PC-3 (cell line): ENCODE results near the gene KIF1C. TPM values are rescaled to one million over a fixed set of nuclear protein-coding genes. Genes with fewer than 3 reads are reported as not detected.
A peak's percentile ranks its signal among the peaks of the same experiment; 100 is the strongest.

Experiments
- ATAC-seq: fragments of 200-7000 bp; cut with Tn5 transposase; 2 replicates; pipeline ENCODE4 v1.9.1; 2020; ENCODE audit warnings: mild to moderate bottlenecking, moderate library complexity
- BruUV-seq: library from RNA; stranded (reverse); fragments of 400-500 nt; replicated peaks from 2 replicates; lab custom pipeline; 2021; lab: Mats Ljungman, UMichigan
- CTCF ChIA-PET: fragments of 300-600 bp; sonication (Branson Sonifier 250); formaldehyde crosslinking; loops from one replicate; lab custom pipeline; 2022; ENCODE audit warnings: antibody characterized with exemption; lab: Charles Lee
- POLR2A ChIA-PET: fragments of 300-600 bp; sonication (Branson Sonifier 250); formaldehyde crosslinking; loops from one replicate; lab custom pipeline; 2022; ENCODE audit warnings: antibody characterized with exemption; ENCODE audit not compliant: unreplicated experiment; lab: Charles Lee
- DNase-seq: peaks from one replicate; pipeline ENCODE4 v3.0.0-alpha.2; 2015
- H2AFZ ChIP-seq: fragments of 300-600 bp; sonication (generic); 2 replicates; pipeline ENCODE4 v1.6.0; 2016; ENCODE audit warnings: antibody characterized with exemption, low read length
- H3F3A ChIP-seq: fragments of 300-600 bp; sonication (generic); one replicate; pipeline ENCODE4 v1.6.0; 2017; ENCODE audit warnings: antibody characterized with exemption, low read length, control low read depth, mild to moderate bottlenecking; ENCODE audit not compliant: unreplicated experiment
- H3K27ac ChIP-seq: fragments of 300-600 bp; sonication (generic); 2 replicates; pipeline ENCODE4 v1.5.1; 2016; ENCODE audit warnings: mild to moderate bottlenecking, low read length
- H3K27me3 ChIP-seq: fragments of 300-600 bp; sonication (generic); 2 replicates; pipeline ENCODE4 v1.6.1; 2016; ENCODE audit warnings: low read length, mixed read lengths
- H3K36me3 ChIP-seq: fragments of 300-600 bp; sonication (generic); 2 replicates; pipeline ENCODE4 v1.6.1; 2016; ENCODE audit warnings: low read depth, mixed run types, low read length, mixed read lengths
- H3K4me1 ChIP-seq: fragments of 300-600 bp; sonication (generic); 2 replicates; pipeline ENCODE4 v1.5.1; 2016; ENCODE audit warnings: low read length; ENCODE audit not compliant: insufficient read depth
- H3K4me2 ChIP-seq: fragments of 300-600 bp; sonication (generic); 2 replicates; pipeline ENCODE4 v1.6.0; 2016; ENCODE audit warnings: low read length
- H3K4me3 ChIP-seq: fragments of 300-600 bp; sonication (generic); 2 replicates; pipeline ENCODE4 v1.5.1; 2016; ENCODE audit warnings: mild to moderate bottlenecking, low read length, mixed read lengths
- H3K79me2 ChIP-seq: fragments of 300-600 bp; sonication (generic); 2 replicates; pipeline ENCODE4 v1.6.1; 2017; ENCODE audit warnings: low read length, mixed read lengths
- H3K9ac ChIP-seq: fragments of 300-600 bp; sonication (generic); 2 replicates; pipeline ENCODE4 v1.6.0; 2016; ENCODE audit warnings: mild to moderate bottlenecking, low read length
- H3K9me2 ChIP-seq: fragments of 300-600 bp; sonication (generic); replicated peaks from 2 replicates; pipeline ENCODE4 v1.6.1; 2016; ENCODE audit warnings: mixed run types, low read length, mixed read lengths
- H3K9me3 ChIP-seq: fragments of 300-600 bp; sonication (generic); 2 replicates; pipeline ENCODE4 v1.6.1; 2016; ENCODE audit warnings: low read length, mixed read lengths
- H4K20me1 ChIP-seq: fragments of 300-600 bp; sonication (generic); 2 replicates; pipeline ENCODE4 v1.6.1; 2016; ENCODE audit warnings: low read length, mixed read lengths
- CTCF ChIP-seq: fragments of 300-600 bp; sonication (generic); conservative IDR thresholded peaks from 2 replicates; pipeline ENCODE4 v1.5.1; 2017; ENCODE audit warnings: antibody characterized with exemption, low read depth, mild to moderate bottlenecking, low read length
- EZH2 ChIP-seq: fragments of 300-600 bp; sonication (generic); IDR thresholded peaks from one replicate; pipeline ENCODE4 v1.6.1; 2017; ENCODE audit warnings: antibody characterized with exemption, mild to moderate bottlenecking, low read length; ENCODE audit not compliant: unreplicated experiment
- EZH2phosphoT487 ChIP-seq: fragments of 300-600 bp; sonication (generic); IDR thresholded peaks from 2 replicates; pipeline ENCODE4 v1.6.1; 2018; ENCODE audit warnings: mild to moderate bottlenecking, antibody characterized with exemption, low read length, borderline replicate concordance
- intact Hi-C: fragments of 100-400 bp; cut with micrococcal nuclease; formaldehyde crosslinking; loops from 2 replicates; pipeline ENCODE4 v1.9.0; 2023
- total RNA-seq: library from RNA; depleted of rRNA; stranded (reverse); fragments of >200 nt; gene quantifications from 2 replicates; pipeline ENCODE4 v1.2.3, GENCODE V29; 2014

KIF1C gene
- total RNA-seq, 1 experiment from 2014 or later: 60.9 TPM

DNA sequence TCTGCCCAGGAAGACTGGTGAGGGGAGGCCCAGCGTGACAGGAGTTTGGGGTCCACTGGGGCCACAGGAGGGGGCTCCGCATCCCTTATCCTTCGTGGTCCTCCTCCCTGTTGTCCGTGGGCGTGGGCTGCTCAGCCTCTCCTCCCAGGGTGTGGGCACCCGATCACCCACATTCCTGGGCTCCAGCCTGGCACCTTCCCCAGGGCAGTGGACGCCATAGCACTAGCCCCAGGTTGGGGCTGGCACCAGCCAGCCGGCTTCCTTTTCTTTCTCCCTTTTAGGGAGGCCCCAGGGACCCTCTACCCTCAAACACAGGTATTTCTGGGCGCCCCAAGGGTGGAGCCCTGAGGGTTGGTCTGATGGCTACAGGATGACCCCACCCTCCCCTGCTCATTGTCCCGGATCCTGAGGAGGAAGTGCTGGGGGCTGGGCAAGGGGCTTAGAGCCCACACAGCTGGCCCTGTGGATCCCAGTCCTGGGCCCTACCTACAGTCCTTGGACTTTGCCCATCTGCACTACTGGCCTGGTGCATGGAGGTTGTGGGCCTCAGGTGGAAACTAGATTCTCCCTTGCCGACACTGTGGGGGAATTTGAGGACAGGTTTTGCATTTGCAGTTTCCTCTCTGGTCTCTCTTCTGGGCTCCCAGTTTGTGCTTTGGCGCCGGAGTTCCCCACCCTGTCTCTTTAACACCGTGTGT, 1.1 kb downstream of the KIF1C start:
- intact Hi-C loops: no loop called here

GRCh38 chr17:4999430-5000093, 1.8 kb downstream of the KIF1C start:
- no peaks in the 10 kb centered on the region for H3F3A ChIP-seq
- intact Hi-C loops: no loop called here
- H3K4me3 ChIP-seq: peak overlapping the region; percentile 79
- CTCF ChIA-PET: no interaction called here
- 0 out of 2 replicates have a peak, but pooled peaks cover 9% of the 10 kb centered on the region for H3K4me1 ChIP-seq
- no peak overlapping the region for H3K27ac ChIP-seq
- H3K79me2 ChIP-seq: peaks cover 27% of the 10 kb centered on the region
- BruUV-seq: TSS peak; percentile 62
- no peaks in the 10 kb centered on the region for H4K20me1 ChIP-seq
- no peaks in the 10 kb centered on the region for H3K27me3 ChIP-seq
- H2AFZ ChIP-seq: no peak overlapping the region; the same call in 1 of the 2 replicates
- no peak for DNase-seq
- peaks cover 8% of the 10 kb centered on the region for H3K36me3 ChIP-seq
- H3K9me2 ChIP-seq: no peaks in the 10 kb centered on the region
- POLR2A ChIA-PET: no interaction called here
- peak overlapping the region; percentile 97 for H3K4me2 ChIP-seq
- ATAC-seq: no peak
- H3K9me3 ChIP-seq: no peaks in the 10 kb centered on the region
- H3K9ac ChIP-seq: peak overlapping the region; percentile 71; the same call in 1 of the 2 replicates
- no peak for TF ChIP-seq CTCF
- TF ChIP-seq EZH2phosphoT487: no peak
- TF ChIP-seq EZH2: no peak

More for the DNA sequence above, 1.1 kb downstream of the KIF1C start:
- Histone ChIP-seq H3K36me3 (peaks cover 1% of the 10 kb centered on the region), H2AFZ (peak overlapping the region; percentile 75; the same call in 1 of the 2 replicates), H3K79me2 (peaks cover 27% of the 10 kb centered on the region), H3K9me3 (no peaks in the 10 kb centered on the region), H3K27ac (no peak overlapping the region), H3F3A (no peaks in the 10 kb centered on the region), H3K4me2 (peak overlapping the region; percentile 97), H3K9ac (peak overlapping the region; percentile 71), H3K9me2 (no peaks in the 10 kb centered on the region), H4K20me1 (no peaks in the 10 kb centered on the region), H3K4me1 (0 out of 2 replicates have a peak, but pooled peaks cover 9% of the 10 kb centered on the region), H3K27me3 (no peaks in the 10 kb centered on the region), H3K4me3 (peak overlapping the region; percentile 79)
- ChIA-PET POLR2A (no interaction called here), CTCF (interaction anchor here (0.6 kb wide), 1 partner anchor 14 kb away, joined by 3 read pairs; no protein-coding TSS in a partner anchor)
- no TSS peak for BruUV-seq
- ATAC-seq (peak; percentile 19; the same call in 1 of the 2 replicates), DNase-seq (peak; percentile 2)
- TF ChIP-seq EZH2phosphoT487 (no peak), EZH2 (no peak), CTCF (no peak)
